Endothelial cell of umbilical vein (primary cell): ENCODE measurements around the gene RHOG. TPM values are rescaled to one million over a fixed set of nuclear protein-coding genes. Genes with fewer than 3 reads are reported as not detected.

Experiments
- BruUV-seq: library from RNA; stranded (reverse); fragments of 400-500 nt; replicated peaks from 2 replicates; lab custom pipeline; 2021; lab: Mats Ljungman, UMichigan
- CTCF ChIA-PET: fragments of 300-600, 350-600 bp; sonication (Branson Sonifier 250); formaldehyde crosslinking; loops from one replicate; lab custom pipeline; 2021; ENCODE audit warnings: antibody characterized with exemption, inconsistent platforms; lab: Charles Lee
- POLR2A ChIA-PET: fragments of 300-600, 350-600 bp; sonication (Branson Sonifier 250); formaldehyde crosslinking; loops from one replicate; lab custom pipeline; 2021; ENCODE audit warnings: antibody characterized with exemption, inconsistent platforms; lab: Charles Lee
- DNase-seq: peaks from one replicate; pipeline ENCODE4 v3.0.0-alpha.2; 2011; ENCODE audit warnings: low read depth, low spot score
- FAIRE-seq: peaks from 2 replicates; lab custom pipeline; 2011; peaks lifted over from hg19 to GRCh38; lab: Jason Lieb, UNC
- H2AFZ ChIP-seq: 2 replicates; pipeline ENCODE4 v1.6.0; 2012; ENCODE audit warnings: low read depth, low read length, control low read depth, inconsistent platforms
- H3K27ac ChIP-seq: 2 replicates; pipeline ENCODE4 v1.5.1; 2011; ENCODE audit warnings: low read depth, mild to moderate bottlenecking, control low read depth, low read length, moderate library complexity; ENCODE audit not compliant: insufficient read depth
- H3K27me3 ChIP-seq, 2 experiments: 2 replicates each; pipeline versions ENCODE4 v1.6.0 to v1.6.1; 2011; ENCODE audit warnings: low read length in 2 of 2, mixed read lengths in 1 of 2; ENCODE audit not compliant: control insufficient read depth in 2 of 2, insufficient read depth in 2 of 2
- H3K36me3 ChIP-seq, 2 experiments: 2 replicates in 1 of 2; 3 replicates in 1 of 2; pipeline ENCODE4 v1.5.1; 2011; ENCODE audit warnings: low read length in 2 of 2, mild to moderate bottlenecking in 1 of 2, moderate library complexity in 1 of 2; ENCODE audit not compliant: control insufficient read depth in 2 of 2, insufficient read depth in 2 of 2; ENCODE audit errors: extremely low read depth in 1 of 2
- H3K4me1 ChIP-seq: 3 replicates; pipeline ENCODE4 v1.5.1; 2011; ENCODE audit warnings: mild to moderate bottlenecking, low read length; ENCODE audit not compliant: control insufficient read depth, insufficient read depth; ENCODE audit errors: extremely low read depth
- H3K4me2 ChIP-seq: 2 replicates; pipeline ENCODE4 v1.6.1; 2011; ENCODE audit warnings: low read length, control low read depth, mixed read lengths; ENCODE audit not compliant: insufficient read depth
- H3K4me3 ChIP-seq, 3 experiments: fragments of 200-600 bp in 1 of 3; sonication (generic), shearing (Covaris generic) in 1 of 3; replicated peaks in 1 of 3; 2 replicates each; pipeline ENCODE4 v1.5.1; 2011 to 2016; ENCODE audit warnings: control low read depth in 3 of 3, low read length in 3 of 3, mild to moderate bottlenecking in 2 of 3, inconsistent platforms in 1 of 3, low read depth in 1 of 3, moderate library complexity in 1 of 3; ENCODE audit not compliant: insufficient read depth in 1 of 3
- H3K79me2 ChIP-seq: 2 replicates; pipeline ENCODE4 v1.6.0; 2012; ENCODE audit warnings: low read length, inconsistent platforms; ENCODE audit not compliant: control insufficient read depth, insufficient read depth
- H3K9ac ChIP-seq: replicated peaks from 2 replicates; pipeline ENCODE3; 2011; ENCODE audit warnings: low read length, control low read depth; ENCODE audit not compliant: insufficient read depth; ENCODE audit errors: extremely low read depth
- H3K9me1 ChIP-seq: replicated peaks from 3 replicates; pipeline ENCODE4 v1.6.0; 2011; ENCODE audit warnings: mild to moderate bottlenecking, low read length; ENCODE audit not compliant: control insufficient read depth, insufficient read depth; ENCODE audit errors: extremely low read depth
- H3K9me3 ChIP-seq: replicated peaks from 2 replicates; pipeline ENCODE4 v1.5.1; 2012; ENCODE audit warnings: low read length, inconsistent platforms; ENCODE audit not compliant: control insufficient read depth, insufficient read depth
- H4K20me1 ChIP-seq: replicated peaks from 2 replicates; pipeline ENCODE3; 2011; ENCODE audit warnings: mild to moderate bottlenecking, low read length; ENCODE audit not compliant: control insufficient read depth, insufficient read depth; ENCODE audit errors: extremely low read depth
- EZH2 ChIP-seq: IDR thresholded peaks from 2 replicates; pipeline ENCODE4 v1.6.1; 2012; ENCODE audit warnings: borderline replicate concordance, low read depth, mild to moderate bottlenecking, moderate library complexity, low read length, inconsistent platforms; ENCODE audit not compliant: severe bottlenecking
- FOS ChIP-seq: IDR thresholded peaks from 2 replicates; pipeline ENCODE4 v1.6.1; 2011; ENCODE audit warnings: mild to moderate bottlenecking, low read length, moderate library complexity, borderline replicate concordance; ENCODE audit not compliant: insufficient read depth
- GATA2 ChIP-seq: IDR thresholded peaks from 2 replicates; pipeline ENCODE4 v1.7.0; 2011; ENCODE audit warnings: low read depth, mild to moderate bottlenecking, moderate library complexity, mixed read lengths, low read length; ENCODE audit not compliant: insufficient read length, insufficient read depth
- JUN ChIP-seq: IDR thresholded peaks from 2 replicates; pipeline ENCODE4 v1.6.1; 2011; ENCODE audit warnings: borderline replicate concordance, low read depth; ENCODE audit not compliant: insufficient read length, insufficient read depth
- MYC ChIP-seq: IDR thresholded peaks from one replicate; pipeline ENCODE4 v1.6.1; 2011; ENCODE audit warnings: mild to moderate bottlenecking, low read depth, low read length
- POLR2A ChIP-seq: IDR thresholded peaks from 2 replicates; pipeline ENCODE4 v1.6.1; 2012; ENCODE audit warnings: low read depth, mild to moderate bottlenecking, control low read depth, low read length
- POLR2AphosphoS5 ChIP-seq: IDR thresholded peaks from 2 replicates; pipeline ENCODE4 v1.6.1; 2012; ENCODE audit warnings: low read depth, mild to moderate bottlenecking, control low read depth, low read length, moderate library complexity; ENCODE audit not compliant: insufficient read depth
- dilution Hi-C: fragments of 300-500 bp; cut with MboI; formaldehyde crosslinking; loops from one replicate; pipeline ENCODE4 v1.15.0; 2019; ENCODE audit warnings: low sequenced_read_pairs; ENCODE audit not compliant: extremely low pct_ligation_motif_present
- intact Hi-C: fragments of 100-400 bp; cut with micrococcal nuclease; formaldehyde crosslinking; loops from one replicate; pipeline ENCODE4 v1.10.0; 2022
- polyA plus RNA-seq, 4 experiments: library from polyadenylated mRNA; depleted of rRNA in 3 of 4; stranded (reverse) in 3 of 4; unstranded in 1 of 4; fragments of >200 nt; gene quantifications; 2 replicates each; pipeline versions ENCODE4 v1.2.1 to v1.2.3, GENCODE V29; 2011 to 2012; ENCODE audit warnings: missing spikeins in 1 of 4
- total RNA-seq: library from RNA; stranded (reverse); gene quantifications from 2 replicates; pipeline ENCODE4 v1.2.3, GENCODE V29; 2021
- TF ChIP-seq, protein P1 (sequence below), 2 donors: IDR thresholded peaks; 1 replicate in 1 of 2; 2 replicates in 1 of 2; pipeline ENCODE4 v1.5.1; 2011; ENCODE audit warnings: low read length in 2 of 2, mild to moderate bottlenecking in 2 of 2, moderate library complexity in 2 of 2, control low read depth in 1 of 2, inconsistent platforms in 1 of 2, low read depth in 1 of 2; ENCODE audit not compliant: insufficient read depth in 1 of 2; ENCODE audit errors: extremely low read depth in 1 of 2
- TF ChIP-seq, protein P2 (sequence below): IDR thresholded peaks from 2 replicates; pipeline ENCODE4 v1.6.1; 2011; ENCODE audit not compliant: insufficient read depth, insufficient read length

Gene RHOG
- total and polyA plus RNA-seq, 2 donors (not counting 3 experiments of a cell fraction or from before 2014, with no cell fraction given), result 69.0 to 119 TPM

DNA sequence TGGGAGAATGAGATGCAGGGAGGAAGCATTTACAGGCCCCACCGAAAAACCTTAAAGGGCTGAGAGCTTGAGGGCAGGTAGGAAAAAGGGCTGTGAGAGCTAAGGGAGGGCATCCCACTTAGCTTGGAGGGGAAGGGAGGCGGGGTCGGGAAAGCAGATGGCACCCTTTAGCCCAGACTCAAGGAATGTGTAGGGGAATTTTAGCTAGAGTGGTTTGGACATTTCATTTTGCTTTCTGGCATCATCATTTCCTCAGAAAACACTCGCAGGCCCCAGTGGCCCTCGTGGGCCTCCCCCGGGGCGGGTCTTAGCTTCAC lies 13.9 kb upstream of the RHOG start:
- Histone ChIP-seq H3K4me3 (no peak overlapping the region), H3K4me1 (peaks cover 14% of the 10 kb centered on the region), H3K79me2 (peaks cover 7% of the 10 kb centered on the region), H3K9ac (no peak overlapping the region), H3K4me2 (peak overlapping the region; percentile 10), H3K9me1 (no peaks in the 10 kb centered on the region), H4K20me1 (no peaks in the 10 kb centered on the region), H3K27me3 (no peaks in the 10 kb centered on the region), H2AFZ (peak overlapping the region; percentile 67), H3K9me3 (no peaks in the 10 kb centered on the region), H3K36me3 (no peaks in the 10 kb centered on the region), H3K27ac (no peak overlapping the region)
- TF ChIP-seq EZH2 (no peak), FOS (no peak), POLR2AphosphoS5 (no peak), POLR2A (no peak), MYC (no peak), JUN (no peak), GATA2 (no peak)
- TF ChIP-seq, protein P1, sequence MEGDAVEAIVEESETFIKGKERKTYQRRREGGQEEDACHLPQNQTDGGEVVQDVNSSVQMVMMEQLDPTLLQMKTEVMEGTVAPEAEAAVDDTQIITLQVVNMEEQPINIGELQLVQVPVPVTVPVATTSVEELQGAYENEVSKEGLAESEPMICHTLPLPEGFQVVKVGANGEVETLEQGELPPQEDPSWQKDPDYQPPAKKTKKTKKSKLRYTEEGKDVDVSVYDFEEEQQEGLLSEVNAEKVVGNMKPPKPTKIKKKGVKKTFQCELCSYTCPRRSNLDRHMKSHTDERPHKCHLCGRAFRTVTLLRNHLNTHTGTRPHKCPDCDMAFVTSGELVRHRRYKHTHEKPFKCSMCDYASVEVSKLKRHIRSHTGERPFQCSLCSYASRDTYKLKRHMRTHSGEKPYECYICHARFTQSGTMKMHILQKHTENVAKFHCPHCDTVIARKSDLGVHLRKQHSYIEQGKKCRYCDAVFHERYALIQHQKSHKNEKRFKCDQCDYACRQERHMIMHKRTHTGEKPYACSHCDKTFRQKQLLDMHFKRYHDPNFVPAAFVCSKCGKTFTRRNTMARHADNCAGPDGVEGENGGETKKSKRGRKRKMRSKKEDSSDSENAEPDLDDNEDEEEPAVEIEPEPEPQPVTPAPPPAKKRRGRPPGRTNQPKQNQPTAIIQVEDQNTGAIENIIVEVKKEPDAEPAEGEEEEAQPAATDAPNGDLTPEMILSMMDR (IDR thresholded peaks at IDR 0.05; ENCODE audit: extremely low read depth in 1 of 2, insufficient read depth in 1 of 2, low read depth in 1 of 2, low read length in 2 of 2), result no peak
- TF ChIP-seq, protein P2, sequence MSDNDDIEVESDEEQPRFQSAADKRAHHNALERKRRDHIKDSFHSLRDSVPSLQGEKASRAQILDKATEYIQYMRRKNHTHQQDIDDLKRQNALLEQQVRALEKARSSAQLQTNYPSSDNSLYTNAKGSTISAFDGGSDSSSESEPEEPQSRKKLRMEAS, result no peak
- FAIRE-seq, result no peak
- ChIA-PET POLR2A (interaction anchor here (1.0 to 1.5 kb wide), 4 partner anchors 13 to 210 kb away, joined by 3 to 7 read pairs (median 4); partner anchors contain the start of gene RHOG), CTCF (interaction anchor here (0.7 to 13.5 kb wide), 66 partner anchors 10 to 333 kb away, joined by 3 to 871 read pairs (median 8); partner anchors contain the start of genes PGAP2, RHOG and RRM1)
- no peak for DNase-seq
- intact Hi-C loops (loop anchor here (1.0 kb wide), 2 partner anchors 13 to 105 kb away; no protein-coding TSS in a partner anchor), dilution Hi-C loops (loop anchor here (25.0 kb wide), 1 partner anchor 208 kb away; no protein-coding TSS in a partner anchor)
- no TSS peak for BruUV-seq
